Fibroblast of villous mesenchyme (primary cell): ENCODE results near the gene SNRPA1. TPM values are rescaled to one million over a fixed set of nuclear protein-coding genes. Genes with fewer than 3 reads are reported as not detected.
"Not testable (repeated sequence)": the region's sequence is repeated elsewhere in the genome, so short reads cannot be mapped to it uniquely, and the experiment has no call there.

ENCODE experiments used
- DNase-seq: peaks from one replicate; pipeline ENCODE4 v3.0.0-alpha.2; 2010; ENCODE audit warnings: low read depth
- H3K4me3 ChIP-seq: 2 replicates; pipeline ENCODE4 v1.5.1; 2011; ENCODE audit warnings: low read depth, mild to moderate bottlenecking, low read length
- total RNA-seq: library from RNA; depleted of rRNA; stranded (reverse); fragments of >200 nt; gene quantifications from 2 replicates; pipeline ENCODE4 v1.2.3, GENCODE V29; 2012
- TF ChIP-seq, protein P1 (sequence below): IDR thresholded peaks from 2 replicates; pipeline ENCODE4 v1.5.1; 2012; ENCODE audit warnings: low read depth, mild to moderate bottlenecking, low read length; ENCODE audit not compliant: insufficient read depth

The SNRPA1 gene
- total RNA-seq, 1 donor = 18.6 TPM

DNA sequence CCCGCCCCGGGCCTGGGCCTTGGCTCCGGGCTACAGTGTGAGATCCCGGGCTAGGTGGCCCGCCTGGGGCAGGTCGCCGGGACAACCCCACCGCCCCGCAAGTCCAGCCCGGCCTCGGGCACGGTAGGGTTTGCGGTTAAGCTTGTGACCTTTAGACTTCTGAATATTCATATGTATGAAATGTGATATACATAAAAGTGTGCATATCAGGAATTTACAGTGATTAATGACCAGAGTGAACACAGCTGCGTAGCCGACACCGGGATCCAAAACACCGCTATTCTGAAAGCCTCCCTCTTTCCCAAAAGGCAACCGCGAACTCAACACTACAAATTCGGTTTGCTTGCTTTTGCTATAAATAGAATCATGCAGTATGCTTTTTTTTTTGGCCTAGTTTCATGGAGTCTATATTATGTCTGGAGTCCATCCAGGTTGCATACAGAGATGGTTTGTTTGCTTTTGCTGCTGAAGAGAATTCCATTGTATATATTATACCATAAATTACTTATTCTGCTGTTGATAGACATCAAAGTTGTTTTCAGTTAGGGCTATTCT is 636 bp upstream of the SNRPA1 start:
- peak; percentile 30 for DNase-seq
- TF ChIP-seq, protein P1, sequence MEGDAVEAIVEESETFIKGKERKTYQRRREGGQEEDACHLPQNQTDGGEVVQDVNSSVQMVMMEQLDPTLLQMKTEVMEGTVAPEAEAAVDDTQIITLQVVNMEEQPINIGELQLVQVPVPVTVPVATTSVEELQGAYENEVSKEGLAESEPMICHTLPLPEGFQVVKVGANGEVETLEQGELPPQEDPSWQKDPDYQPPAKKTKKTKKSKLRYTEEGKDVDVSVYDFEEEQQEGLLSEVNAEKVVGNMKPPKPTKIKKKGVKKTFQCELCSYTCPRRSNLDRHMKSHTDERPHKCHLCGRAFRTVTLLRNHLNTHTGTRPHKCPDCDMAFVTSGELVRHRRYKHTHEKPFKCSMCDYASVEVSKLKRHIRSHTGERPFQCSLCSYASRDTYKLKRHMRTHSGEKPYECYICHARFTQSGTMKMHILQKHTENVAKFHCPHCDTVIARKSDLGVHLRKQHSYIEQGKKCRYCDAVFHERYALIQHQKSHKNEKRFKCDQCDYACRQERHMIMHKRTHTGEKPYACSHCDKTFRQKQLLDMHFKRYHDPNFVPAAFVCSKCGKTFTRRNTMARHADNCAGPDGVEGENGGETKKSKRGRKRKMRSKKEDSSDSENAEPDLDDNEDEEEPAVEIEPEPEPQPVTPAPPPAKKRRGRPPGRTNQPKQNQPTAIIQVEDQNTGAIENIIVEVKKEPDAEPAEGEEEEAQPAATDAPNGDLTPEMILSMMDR = no peak
- H3K4me3 ChIP-seq = peak overlapping the region; percentile 87

DNA sequence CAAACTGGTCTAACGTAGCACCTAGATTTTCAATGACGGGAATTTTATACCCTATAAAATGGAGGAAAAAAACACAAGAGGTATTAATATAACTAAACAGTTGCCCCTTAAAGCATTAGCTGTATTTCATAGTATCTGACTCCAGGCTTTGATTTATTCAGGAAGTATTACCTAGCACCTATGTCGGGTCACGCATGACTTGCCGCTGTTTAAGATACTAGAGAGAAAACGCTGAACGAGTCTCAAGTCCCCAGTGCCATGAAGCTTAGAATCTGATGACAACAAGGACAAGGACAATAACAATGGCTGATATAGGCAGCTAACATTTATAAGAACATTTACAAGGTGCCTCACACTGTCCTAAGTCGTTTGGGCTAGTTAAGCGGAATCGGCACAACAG is 1.9 kb downstream of the SNRPA1 start:
- peak overlapping the region; percentile 87 for H3K4me3 ChIP-seq
- TF ChIP-seq, protein P1 = no peak
- no peak for DNase-seq

DNA sequence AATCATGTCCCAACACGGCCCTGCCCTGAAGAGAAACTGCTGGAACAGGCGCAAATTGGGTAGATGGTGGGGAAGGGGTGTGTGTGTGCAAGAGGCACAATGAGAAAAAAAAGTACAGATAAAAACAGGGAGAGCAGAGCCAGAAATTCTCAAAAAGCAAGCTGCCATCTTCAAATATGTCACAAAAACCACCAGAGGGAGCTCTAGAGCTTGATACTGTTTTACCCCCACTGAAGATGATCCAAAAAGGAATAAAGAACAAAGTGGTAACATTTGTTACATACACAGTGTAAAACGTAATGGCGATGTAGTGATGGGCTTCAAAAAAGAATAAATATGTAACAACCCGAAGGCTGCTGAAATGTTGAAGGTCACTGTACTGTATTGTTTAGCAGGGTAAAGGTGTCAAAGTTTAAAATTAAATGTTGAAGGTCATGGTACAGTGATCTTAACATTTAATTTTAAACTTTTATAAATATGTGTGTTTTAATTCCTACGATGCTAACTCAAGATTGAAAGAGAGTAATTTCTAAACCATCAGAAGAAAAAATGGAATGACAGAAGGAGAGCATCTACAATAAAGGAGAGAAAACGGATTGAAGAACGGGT is 6.0 kb downstream of the SNRPA1 start:
- TF ChIP-seq, protein P1 = peak; percentile 67
- no peak overlapping the region for H3K4me3 ChIP-seq
- peak; percentile 68 for DNase-seq

DNA sequence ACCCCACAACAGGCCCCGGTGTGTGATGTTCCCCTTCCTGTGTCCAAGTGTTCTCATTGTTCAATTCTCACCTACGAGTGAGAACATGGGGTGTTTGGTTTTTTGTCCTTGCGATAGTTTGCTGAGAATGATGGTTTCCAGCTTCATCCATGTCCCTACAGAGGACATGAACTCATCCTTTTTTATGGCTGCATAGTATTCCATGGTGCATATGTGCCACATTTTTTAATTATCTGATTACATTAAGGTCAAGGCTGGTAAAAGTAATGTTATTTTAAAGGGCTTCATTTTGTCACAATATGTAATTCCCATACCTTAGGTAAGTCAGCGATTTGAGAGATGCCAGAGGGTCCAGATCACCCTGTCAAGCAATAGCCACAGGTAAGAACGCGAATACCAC is 7.7 kb downstream of the SNRPA1 start:
- not testable (repeated sequence) for H3K4me3 ChIP-seq, DNase-seq

DNA sequence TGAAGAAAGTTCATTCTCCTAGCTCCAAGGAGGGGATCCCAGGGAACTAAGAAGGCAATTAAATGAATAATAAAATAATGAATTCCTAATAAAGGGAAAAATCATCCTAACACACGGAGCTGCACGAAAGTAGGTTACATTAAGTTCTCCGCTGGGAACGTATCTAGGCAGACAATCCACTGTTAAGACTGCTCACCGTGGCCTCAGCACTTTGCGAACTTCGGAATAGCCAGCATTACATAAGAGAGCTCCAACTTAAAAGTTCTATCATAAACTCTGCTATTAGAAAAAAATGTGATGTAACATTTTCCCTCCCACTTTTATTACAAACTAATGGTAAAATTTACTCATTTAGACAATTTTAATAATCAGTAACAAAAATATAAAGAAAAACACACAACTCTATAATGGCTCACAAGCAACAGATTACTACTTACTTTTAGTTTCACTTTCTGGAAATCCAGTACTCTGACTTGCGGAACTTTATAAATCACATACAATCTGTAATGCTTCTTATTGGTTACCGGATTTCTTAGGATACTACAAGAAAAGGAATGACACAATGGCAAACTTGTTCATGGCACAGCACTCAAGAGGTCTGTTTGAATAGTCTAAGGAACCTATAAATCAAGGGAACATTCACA is 8.5 kb downstream of the SNRPA1 start:
- TF ChIP-seq, protein P1 = no peak
- DNase-seq = no peak
- H3K4me3 ChIP-seq = no peak overlapping the region

DNA sequence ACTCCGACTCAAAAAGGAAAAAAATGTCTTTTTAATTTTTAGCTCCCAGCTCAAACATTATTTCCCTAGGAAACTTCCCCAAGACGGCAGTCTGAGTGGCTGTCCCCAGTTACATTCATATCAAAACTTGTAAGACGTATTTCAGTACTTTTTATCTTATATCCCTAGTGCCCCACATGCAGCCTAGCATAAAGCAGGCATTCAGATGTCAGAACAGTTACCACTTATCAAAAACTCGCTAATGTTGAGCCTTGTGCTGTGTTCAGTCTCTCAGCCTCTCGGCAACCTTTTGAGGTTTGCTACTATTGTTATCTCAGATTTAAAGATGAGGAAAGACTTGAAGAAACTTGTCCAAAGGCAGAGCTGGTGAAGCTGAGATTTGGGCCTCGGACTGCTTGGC is 11.1 kb downstream of the SNRPA1 start:
- TF ChIP-seq, protein P1 = no peak
- DNase-seq = no peak
- no peak overlapping the region for H3K4me3 ChIP-seq

DNA sequence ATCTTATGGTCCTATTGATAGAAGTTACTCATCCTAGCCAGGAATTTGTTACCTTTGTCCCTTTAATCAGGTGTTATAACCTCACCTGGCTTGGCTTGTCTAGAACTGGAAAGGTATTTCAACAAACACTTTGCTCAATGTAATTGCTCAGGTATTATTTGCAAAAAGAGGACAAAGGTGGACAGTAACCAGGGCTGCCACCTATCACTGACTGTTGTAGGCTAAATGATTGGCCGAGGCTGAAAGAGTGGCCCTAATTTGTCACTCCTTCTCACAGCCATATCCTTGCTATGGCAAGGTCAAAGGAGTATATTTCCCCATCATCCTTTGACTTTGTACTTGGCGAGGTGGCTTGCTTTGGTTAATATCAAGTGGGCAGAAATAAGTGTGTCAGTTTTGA is 15.0 kb downstream of the SNRPA1 start:
- no peak overlapping the region for H3K4me3 ChIP-seq
- DNase-seq = no peak
- TF ChIP-seq, protein P1 = no peak
